Tibial nerve (tissue), 4 donors: ENCODE results near the gene ACSM3.

Experiments
- CTCF ChIP-seq, 5 experiments: fragments of 200-600 bp in 3 of 5; fragments of 450-650 bp in 2 of 5; sonication (generic) in 3 of 5; IDR thresholded peaks; one replicate each; pipeline ENCODE4 v1.5.1; 2016 to 2019; ENCODE audit warnings: antibody characterized with exemption in 5 of 5, mild to moderate bottlenecking in 3 of 5, moderate library complexity in 2 of 5
- EP300 ChIP-seq, 2 donors: sonication (generic); formaldehyde crosslinking; IDR thresholded peaks; one replicate each; pipeline ENCODE4 v1.6.1; 2017; ENCODE audit warnings: antibody characterized with exemption in 2 of 2, mild to moderate bottlenecking in 1 of 2

DNA sequence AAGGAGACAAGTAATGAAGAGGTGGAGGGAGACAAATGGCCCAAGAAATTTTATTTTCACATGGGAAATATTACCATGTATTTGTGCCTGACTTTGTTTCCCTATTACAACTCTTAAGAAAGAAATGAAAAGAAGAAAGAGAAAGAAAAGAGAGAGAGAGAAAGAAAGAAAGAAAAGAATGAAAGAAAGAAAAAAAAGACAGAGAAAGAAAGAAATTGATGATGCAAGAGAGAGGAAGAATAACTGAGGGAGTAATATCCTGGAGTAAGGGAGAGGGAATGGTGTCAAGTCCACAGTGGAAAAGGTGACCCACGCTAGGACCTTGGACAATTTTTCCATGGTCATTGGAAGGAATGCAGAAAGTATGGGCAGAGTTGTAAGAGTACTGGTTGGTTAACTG lies 10.1 kb upstream of the ACSM3 start:
- TF ChIP-seq CTCF (IDR thresholded peaks at IDR 0.05) (no peak), EP300 (IDR thresholded peaks at IDR 0.05) (no peak)
